Tibial artery (tissue), 4 donors: Measurements from ENCODE around the gene LKAAEAR1.

Experiments used
- DNase-seq, 2 donors: peaks; one replicate each; pipeline ENCODE4 v3.0.0-alpha.2; 2019
- H3K27ac ChIP-seq, 2 donors: fragments of 200-600 bp; sonication (generic) in 1 of 2; 1 replicate in 1 of 2; 2 replicates in 1 of 2; pipeline ENCODE4 v1.5.1; 2018 to 2019; ENCODE audit warnings: mild to moderate bottlenecking in 1 of 2
- H3K27me3 ChIP-seq, 2 donors: fragments of 200-600 bp; sonication (generic) in 1 of 2; one replicate each; pipeline versions ENCODE4 v1.5.1 to v1.6.0; 2016 to 2019
- H3K36me3 ChIP-seq, 3 donors: fragments of 200-600 bp; sonication (generic) in 2 of 3; one replicate each; pipeline ENCODE4 v1.5.1; 2016 to 2019; ENCODE audit warnings: mild to moderate bottlenecking in 2 of 3
- H3K4me1 ChIP-seq, 4 donors: fragments of 200-600 bp; sonication (generic) in 2 of 4; 1 replicate in 3 of 4; 2 replicates in 1 of 4; pipeline ENCODE4 v1.5.1; 2016 to 2019
- H3K4me3 ChIP-seq, 2 donors: fragments of 200-600 bp; sonication (generic) in 1 of 2; 1 replicate in 1 of 2; 2 replicates in 1 of 2; pipeline ENCODE4 v1.5.1; 2018 to 2019; ENCODE audit warnings: mild to moderate bottlenecking in 2 of 2
- H3K9me3 ChIP-seq, 3 donors: fragments of 200-600 bp; sonication (generic) in 1 of 3; one replicate each; pipeline ENCODE4 v1.5.1; 2016 to 2019
- CTCF ChIP-seq, 2 experiments: fragments of 200-600 bp in 1 of 2; fragments of 450-650 bp in 1 of 2; IDR thresholded peaks; one replicate each; pipeline ENCODE4 v1.5.1; 2017 to 2019; ENCODE audit warnings: antibody characterized with exemption in 2 of 2, mild to moderate bottlenecking in 1 of 2, moderate library complexity in 1 of 2
- intact Hi-C: fragments of 100-400 bp; cut with DNase I; formaldehyde crosslinking; loops from one replicate; pipeline ENCODE4 v1.15.0; 2023; ENCODE audit warnings: low total_unique reads

LKAAEAR1 gene

GRCh38 chr20:64042054-64042781 is 42.0 kb downstream of the LKAAEAR1 start:
- no peak for DNase-seq
- peaks cover 0 to 39% (median 29%) of the 10 kb centered on the region in 4 donors for H3K4me1 ChIP-seq
- intact Hi-C loops: no loop called here
- no peak overlapping the region for H3K27ac ChIP-seq
- peak overlapping the region; percentile 27 to 49 for H3K4me3 ChIP-seq
- H3K9me3 ChIP-seq: no peaks in the 10 kb centered on the region
- H3K27me3 ChIP-seq: peaks cover 3 to 96% of the 10 kb centered on the region in 2 donors
- TF ChIP-seq CTCF (IDR thresholded peaks at IDR 0.05): no peak
- no peaks in the 10 kb centered on the region for H3K36me3 ChIP-seq

- intact Hi-C loops: no loop called here
- Histone ChIP-seq H3K4me1 (peaks cover 0 to 42% (median 29%) of the 10 kb centered on the region in 4 donors), H3K36me3 (no peaks in the 10 kb centered on the region), H3K27ac (no peak overlapping the region), H3K4me3 (peak overlapping the region in 1 of 2 donors; percentile 49), H3K9me3 (no peaks in the 10 kb centered on the region), H3K27me3 (peaks cover 3 to 96% of the 10 kb centered on the region in 2 donors)
- DNase-seq: no peak
- no peak for TF ChIP-seq CTCF (IDR thresholded peaks at IDR 0.05)
Measured at GRCh38 chr20:64041781-64042053, 42.5 kb downstream of the LKAAEAR1 start.

- H3K27me3 ChIP-seq: peaks cover 3 to 96% of the 10 kb centered on the region in 2 donors
- no peak overlapping the region for H3K27ac ChIP-seq
- TF ChIP-seq CTCF (IDR thresholded peaks at IDR 0.05): no peak
- no peak for DNase-seq
- intact Hi-C loops: no loop called here
- H3K9me3 ChIP-seq: no peaks in the 10 kb centered on the region
- H3K4me1 ChIP-seq: peaks cover 0 to 47% (median 29%) of the 10 kb centered on the region in 4 donors
- H3K4me3 ChIP-seq: peak overlapping the region in 1 of 2 donors; percentile 49
- H3K36me3 ChIP-seq: no peaks in the 10 kb centered on the region
Measured at GRCh38 chr20:64041040-64041780, 43.0 kb downstream of the LKAAEAR1 start.

- peaks cover 0 to 47% (median 29%) of the 10 kb centered on the region in 4 donors for H3K4me1 ChIP-seq
- intact Hi-C loops: no loop called here
Measured at GRCh38 chr20:64040231-64041039, 43.8 kb downstream of the LKAAEAR1 start.

More at GRCh38 chr20:64040231-64041039, 43.8 kb downstream of the LKAAEAR1 start:
- Histone ChIP-seq H3K36me3 (no peaks in the 10 kb centered on the region), H3K27ac (no peak overlapping the region), H3K4me3 (no peak overlapping the region), H3K27me3 (peaks cover 3 to 96% of the 10 kb centered on the region in 2 donors), H3K9me3 (no peaks in the 10 kb centered on the region)
- no peak for DNase-seq
- TF ChIP-seq CTCF (IDR thresholded peaks at IDR 0.05): no peak
